HepG2 (cell line): ENCODE measurements around the gene PYGB. TPM values are rescaled to one million over a fixed set of nuclear protein-coding genes. Genes with fewer than 3 reads are reported as not detected.

Experiments used
- BCL3 ChIP-seq: sonication (generic); formaldehyde crosslinking; IDR thresholded peaks from 2 replicates; pipeline ENCODE4 v1.5.1; 2020; ENCODE audit warnings: mild to moderate bottlenecking, missing genetic modification reagents, moderate library complexity
- KAT7 ChIP-seq: IDR thresholded peaks from 2 replicates; pipeline ENCODE4 v1.6.1; 2018; ENCODE audit warnings: borderline replicate concordance, missing compliant biosample characterization
- KLF6 ChIP-seq: IDR thresholded peaks from 2 replicates; pipeline ENCODE4 v1.8.0; 2016; ENCODE audit warnings: missing biosample characterization, missing genetic modification reagents
- MEF2D ChIP-seq: sonication (generic); formaldehyde crosslinking; IDR thresholded peaks from 2 replicates; pipeline ENCODE4 v1.5.1; 2020; ENCODE audit warnings: mild to moderate bottlenecking, missing genetic modification reagents
- MLLT10 ChIP-seq: sonication (generic); formaldehyde crosslinking; IDR thresholded peaks from 2 replicates; pipeline ENCODE4 v1.4.0; 2020; ENCODE audit warnings: missing genetic modification reagents
- NONO ChIP-seq, 2 experiments: fragments of 450-650 bp in 1 of 2; sonication (generic) in 1 of 2; formaldehyde crosslinking in 1 of 2; IDR thresholded peaks in 1 of 2; conservative IDR thresholded peaks in 1 of 2; 2 replicates each; pipeline versions ENCODE4 v1.6.1 to v1.8.0; 2017 to 2022; ENCODE audit warnings: mild to moderate bottlenecking in 1 of 2, missing genetic modification reagents in 1 of 2, moderate library complexity in 1 of 2
- POLR2G ChIP-seq: fragments of 200-400 bp; formaldehyde crosslinking; IDR thresholded peaks from 2 replicates; pipeline ENCODE4 v1.6.1; 2018; ENCODE audit warnings: mild to moderate bottlenecking, low read depth, low read length, moderate library complexity
- RARG ChIP-seq: sonication (generic); formaldehyde crosslinking; IDR thresholded peaks from 2 replicates; pipeline ENCODE4 v1.4.0; 2020; ENCODE audit warnings: low read depth, mild to moderate bottlenecking, missing genetic modification reagents
- RFX5 ChIP-seq: IDR thresholded peaks from 2 replicates; pipeline ENCODE4 v1.6.1; 2011; ENCODE audit warnings: low read depth, low read length, improper control_type of control experiment
- ZFP1 ChIP-seq: IDR thresholded peaks from 2 replicates; pipeline ENCODE4 v1.6.1; 2016
- ZFP36L1 ChIP-seq: sonication (generic); formaldehyde crosslinking; IDR thresholded peaks from 2 replicates; pipeline ENCODE4 v1.8.0; 2022; ENCODE audit warnings: mild to moderate bottlenecking, missing genetic modification reagents, moderate library complexity
- ZNF234 ChIP-seq: sonication (generic); formaldehyde crosslinking; conservative IDR thresholded peaks from 2 replicates; pipeline ENCODE4 v1.5.1; 2020; ENCODE audit warnings: mild to moderate bottlenecking, missing genetic modification reagents
- ZNF296 ChIP-seq: sonication (generic); formaldehyde crosslinking; conservative IDR thresholded peaks from 2 replicates; pipeline ENCODE4 v1.5.0; 2020; ENCODE audit warnings: mild to moderate bottlenecking, missing genetic modification reagents
- ZNF451 ChIP-seq: sonication (generic); formaldehyde crosslinking; IDR thresholded peaks from 2 replicates; pipeline ENCODE4 v1.5.0; 2020; ENCODE audit warnings: mild to moderate bottlenecking, missing genetic modification reagents
- ZNF720 ChIP-seq: sonication (generic); formaldehyde crosslinking; IDR thresholded peaks from 2 replicates; pipeline ENCODE4 v1.4.0; 2020; ENCODE audit warnings: missing genetic modification reagents
- ZNF816 ChIP-seq: sonication (generic); formaldehyde crosslinking; IDR thresholded peaks from 2 replicates; pipeline ENCODE4 v1.8.0; 2022; ENCODE audit warnings: missing genetic modification reagents, mild to moderate bottlenecking, borderline replicate concordance
- polyA plus RNA-seq, 8 experiments: library from polyadenylated mRNA; depleted of rRNA in 3 of 8; stranded (reverse) in 7 of 8; unstranded in 1 of 8; fragments of >200 nt; fragmentation: Illumina TruSeq in 4 of 8; extraction: Trizol in 4 of 8; gene quantifications; 2 replicates each; pipeline versions ENCODE4 v1.2.1 to v1.2.3, GENCODE V29; 2011 to 2016; ENCODE audit warnings: low read depth in 4 of 8, missing spikeins in 1 of 8, mixed read lengths in 1 of 8; ENCODE audit not compliant: insufficient read depth in 1 of 8
- total RNA-seq, 5 experiments: library from RNA; depleted of rRNA; stranded (reverse); fragments of >200 nt; fragmentation: Illumina TruSeq; extraction: Trizol; gene quantifications; 2 replicates each; pipeline ENCODE4 v1.2.3, GENCODE V29; 2016; ENCODE audit warnings: low read depth in 1 of 5
- TF ChIP-seq, protein P1 (sequence below): sonication (generic); formaldehyde crosslinking; IDR thresholded peaks from 2 replicates; pipeline ENCODE4 v1.5.0; 2020; ENCODE audit warnings: mild to moderate bottlenecking, missing genetic modification reagents
- TF ChIP-seq, protein P2 (sequence below): sonication (generic); formaldehyde crosslinking; IDR thresholded peaks from 2 replicates; pipeline ENCODE4 v1.4.0; 2020; ENCODE audit warnings: missing genetic modification reagents
- TF ChIP-seq, protein P3 (sequence below): sonication (generic); formaldehyde crosslinking; IDR thresholded peaks from 2 replicates; pipeline ENCODE4 v1.8.0; 2022; ENCODE audit warnings: missing genetic modification reagents, mild to moderate bottlenecking, inconsistent platforms, borderline replicate concordance

PYGB gene
- total and polyA plus RNA-seq, 2 of the 13 experiments (the other 11 are each of a cell fraction or from before 2014, with no cell fraction given), result 24.2 to 86.3 TPM

DNA sequence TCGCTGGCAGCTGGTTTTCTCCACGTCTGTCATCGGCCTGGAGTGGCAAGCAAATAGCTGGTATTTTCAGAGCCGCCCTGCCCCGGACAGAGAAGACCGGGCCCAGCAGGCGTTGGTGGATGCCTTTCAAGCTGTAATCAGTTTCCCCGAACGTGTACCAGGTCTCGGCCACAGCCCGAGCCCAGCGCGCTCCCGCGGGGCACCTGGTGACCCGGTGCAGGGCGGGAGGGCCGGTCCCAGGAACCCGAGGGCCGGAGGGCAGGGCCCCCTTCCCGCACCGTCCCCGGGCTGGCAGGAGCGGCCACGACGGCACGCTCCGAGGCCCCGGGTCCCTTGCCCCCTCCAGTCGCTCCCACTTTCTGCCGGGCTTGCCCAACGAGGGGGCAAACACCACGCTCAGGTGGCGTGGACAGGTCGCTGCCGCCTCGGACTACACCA is 348 bp upstream of the PYGB start (continued):
- TF ChIP-seq, protein P1, sequence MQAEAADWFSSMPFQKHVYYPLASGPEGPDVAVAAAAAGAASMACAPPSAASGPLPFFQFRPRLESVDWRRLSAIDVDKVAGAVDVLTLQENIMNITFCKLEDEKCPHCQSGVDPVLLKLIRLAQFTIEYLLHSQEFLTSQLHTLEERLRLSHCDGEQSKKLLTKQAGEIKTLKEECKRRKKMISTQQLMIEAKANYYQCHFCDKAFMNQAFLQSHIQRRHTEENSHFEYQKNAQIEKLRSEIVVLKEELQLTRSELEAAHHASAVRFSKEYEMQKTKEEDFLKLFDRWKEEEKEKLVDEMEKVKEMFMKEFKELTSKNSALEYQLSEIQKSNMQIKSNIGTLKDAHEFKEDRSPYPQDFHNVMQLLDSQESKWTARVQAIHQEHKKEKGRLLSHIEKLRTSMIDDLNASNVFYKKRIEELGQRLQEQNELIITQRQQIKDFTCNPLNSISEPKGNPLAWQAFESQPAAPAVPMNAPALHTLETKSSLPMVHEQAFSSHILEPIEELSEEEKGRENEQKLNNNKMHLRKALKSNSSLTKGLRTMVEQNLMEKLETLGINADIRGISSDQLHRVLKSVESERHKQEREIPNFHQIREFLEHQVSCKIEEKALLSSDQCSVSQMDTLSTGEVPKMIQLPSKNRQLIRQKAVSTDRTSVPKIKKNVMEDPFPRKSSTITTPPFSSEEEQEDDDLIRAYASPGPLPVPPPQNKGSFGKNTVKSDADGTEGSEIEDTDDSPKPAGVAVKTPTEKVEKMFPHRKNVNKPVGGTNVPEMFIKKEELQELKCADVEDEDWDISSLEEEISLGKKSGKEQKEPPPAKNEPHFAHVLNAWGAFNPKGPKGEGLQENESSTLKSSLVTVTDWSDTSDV, result peak; percentile 89; the same call in 1 of the 2 replicates
- TF ChIP-seq ZNF720 (CRISPR knock-in tag), result no peak
- 0 out of 2 replicates have a peak, but pooled peaks have one; percentile 33 for TF ChIP-seq RFX5
- TF ChIP-seq NONO (IDR thresholded peaks at IDR 0.05), result no peak
- no peak; the same call in 1 of the 2 replicates for TF ChIP-seq NONO (CRISPR knock-in tag; conservative IDR thresholded peaks at IDR 0.05)
- TF ChIP-seq ZNF451 (CRISPR knock-in tag), result 0 out of 2 replicates have a peak, but pooled peaks have one; percentile 25
- TF ChIP-seq ZNF296 (CRISPR knock-in tag), result peak; percentile 29; the same call in 1 of the 2 replicates
- TF ChIP-seq, protein P2, sequence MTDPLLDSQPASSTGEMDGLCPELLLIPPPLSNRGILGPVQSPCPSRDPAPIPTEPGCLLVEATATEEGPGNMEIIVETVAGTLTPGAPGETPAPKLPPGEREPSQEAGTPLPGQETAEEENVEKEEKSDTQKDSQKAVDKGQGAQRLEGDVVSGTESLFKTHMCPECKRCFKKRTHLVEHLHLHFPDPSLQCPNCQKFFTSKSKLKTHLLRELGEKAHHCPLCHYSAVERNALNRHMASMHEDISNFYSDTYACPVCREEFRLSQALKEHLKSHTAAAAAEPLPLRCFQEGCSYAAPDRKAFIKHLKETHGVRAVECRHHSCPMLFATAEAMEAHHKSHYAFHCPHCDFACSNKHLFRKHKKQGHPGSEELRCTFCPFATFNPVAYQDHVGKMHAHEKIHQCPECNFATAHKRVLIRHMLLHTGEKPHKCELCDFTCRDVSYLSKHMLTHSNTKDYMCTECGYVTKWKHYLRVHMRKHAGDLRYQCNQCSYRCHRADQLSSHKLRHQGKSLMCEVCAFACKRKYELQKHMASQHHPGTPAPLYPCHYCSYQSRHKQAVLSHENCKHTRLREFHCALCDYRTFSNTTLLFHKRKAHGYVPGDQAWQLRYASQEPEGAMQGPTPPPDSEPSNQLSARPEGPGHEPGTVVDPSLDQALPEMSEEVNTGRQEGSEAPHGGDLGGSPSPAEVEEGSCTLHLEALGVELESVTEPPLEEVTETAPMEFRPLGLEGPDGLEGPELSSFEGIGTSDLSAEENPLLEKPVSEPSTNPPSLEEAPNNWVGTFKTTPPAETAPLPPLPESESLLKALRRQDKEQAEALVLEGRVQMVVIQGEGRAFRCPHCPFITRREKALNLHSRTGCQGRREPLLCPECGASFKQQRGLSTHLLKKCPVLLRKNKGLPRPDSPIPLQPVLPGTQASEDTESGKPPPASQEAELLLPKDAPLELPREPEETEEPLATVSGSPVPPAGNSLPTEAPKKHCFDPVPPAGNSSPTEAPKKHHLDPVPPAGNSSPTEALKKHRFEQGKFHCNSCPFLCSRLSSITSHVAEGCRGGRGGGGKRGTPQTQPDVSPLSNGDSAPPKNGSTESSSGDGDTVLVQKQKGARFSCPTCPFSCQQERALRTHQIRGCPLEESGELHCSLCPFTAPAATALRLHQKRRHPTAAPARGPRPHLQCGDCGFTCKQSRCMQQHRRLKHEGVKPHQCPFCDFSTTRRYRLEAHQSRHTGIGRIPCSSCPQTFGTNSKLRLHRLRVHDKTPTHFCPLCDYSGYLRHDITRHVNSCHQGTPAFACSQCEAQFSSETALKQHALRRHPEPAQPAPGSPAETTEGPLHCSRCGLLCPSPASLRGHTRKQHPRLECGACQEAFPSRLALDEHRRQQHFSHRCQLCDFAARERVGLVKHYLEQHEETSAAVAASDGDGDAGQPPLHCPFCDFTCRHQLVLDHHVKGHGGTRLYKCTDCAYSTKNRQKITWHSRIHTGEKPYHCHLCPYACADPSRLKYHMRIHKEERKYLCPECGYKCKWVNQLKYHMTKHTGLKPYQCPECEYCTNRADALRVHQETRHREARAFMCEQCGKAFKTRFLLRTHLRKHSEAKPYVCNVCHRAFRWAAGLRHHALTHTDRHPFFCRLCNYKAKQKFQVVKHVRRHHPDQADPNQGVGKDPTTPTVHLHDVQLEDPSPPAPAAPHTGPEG (CRISPR knock-in tag), result peak; percentile 45; the same call in 1 of the 2 replicates
- TF ChIP-seq RARG (CRISPR knock-in tag), result peak; percentile 59; the same call in 1 of the 2 replicates
- TF ChIP-seq KAT7 (CRISPR knock-in tag), result no peak
- peak; percentile 83 for TF ChIP-seq ZFP36L1 (CRISPR knock-in tag)
- TF ChIP-seq, protein P3, sequence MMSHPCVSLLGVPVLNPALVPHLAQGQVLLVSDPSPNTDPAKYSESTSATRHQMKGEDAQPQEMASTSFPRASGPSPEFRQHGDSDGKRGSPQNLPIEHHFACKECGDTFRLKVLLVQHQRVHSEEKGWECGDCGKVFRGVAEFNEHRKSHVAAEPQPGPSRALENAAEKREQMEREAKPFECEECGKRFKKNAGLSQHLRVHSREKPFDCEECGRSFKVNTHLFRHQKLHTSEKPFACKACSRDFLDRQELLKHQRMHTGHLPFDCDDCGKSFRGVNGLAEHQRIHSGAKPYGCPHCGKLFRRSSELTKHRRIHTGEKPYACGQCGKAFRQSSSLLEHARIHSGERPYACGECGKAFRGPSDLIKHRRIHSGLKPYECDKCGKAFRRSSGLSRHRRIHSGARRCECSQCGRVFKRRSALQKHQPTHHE (CRISPR knock-in tag), result no peak
- TF ChIP-seq ZFP1 (CRISPR knock-in tag), result 0 out of 2 replicates have a peak, but pooled peaks have one; percentile 11
- peak; percentile 69; the same call in 1 of the 2 replicates for TF ChIP-seq BCL3 (CRISPR knock-in tag)
- TF ChIP-seq MEF2D (CRISPR knock-in tag), result no peak; the same call in none of the 2 replicates
- TF ChIP-seq POLR2G, result 0 out of 2 replicates have a peak, but pooled peaks have one; percentile 78
- no peak; the same call in 1 of the 2 replicates for TF ChIP-seq ZNF816 (CRISPR knock-in tag)
- 0 out of 2 replicates have a peak, but pooled peaks have one; percentile 22 for TF ChIP-seq MLLT10 (CRISPR knock-in tag)
- peak; percentile 40; the same call in 1 of the 2 replicates for TF ChIP-seq ZNF234 (CRISPR knock-in tag)
- TF ChIP-seq KLF6, result no peak
